GM12878 (cell line): ENCODE measurements around the gene TBX15.

Source experiments
- ATF2 ChIP-seq: IDR thresholded peaks from 2 replicates; pipeline ENCODE4 v1.6.1; 2012; ENCODE audit warnings: low read length, inconsistent platforms
- CTCF ChIP-seq, 3 experiments: IDR thresholded peaks in 2 of 3; conservative IDR thresholded peaks in 1 of 3; 2 replicates each; pipeline ENCODE4 v1.5.1; 2011; ENCODE audit warnings: low read depth in 3 of 3, low read length in 3 of 3, mild to moderate bottlenecking in 3 of 3, control low read depth in 2 of 3, moderate library complexity in 2 of 3, inconsistent platforms in 1 of 3, mixed read lengths in 1 of 3; ENCODE audit not compliant: control insufficient read depth in 2 of 3, insufficient read depth in 1 of 3; ENCODE audit errors: extremely low read depth in 1 of 3
- JUND ChIP-seq: IDR thresholded peaks from 2 replicates; pipeline ENCODE4 v1.6.1; 2012; ENCODE audit warnings: low read depth, mild to moderate bottlenecking, low read length, improper control_type of control experiment, moderate library complexity
- POLR2A ChIP-seq: IDR thresholded peaks from 2 replicates; pipeline ENCODE4 v1.6.1; 2011; ENCODE audit warnings: low read depth, mild to moderate bottlenecking, low read length
- RAD21 ChIP-seq: IDR thresholded peaks from 2 replicates; pipeline ENCODE4 v1.6.1; 2011; ENCODE audit warnings: mild to moderate bottlenecking, low read depth, low read length, moderate library complexity; ENCODE audit not compliant: insufficient read depth

GRCh38 chr1:118894836-118895235, 93.3 kb downstream of the TBX15 start:
- TF ChIP-seq JUND (no peak), ATF2 (no peak), CTCF (IDR thresholded peaks at IDR 0.05 in 2 of 3, conservative IDR thresholded peaks at IDR 0.05 in 1 of 3; ENCODE audit: control insufficient read depth in 2 of 3, extremely low read depth in 1 of 3, insufficient read depth in 1 of 3, low read depth in 3 of 3, low read length in 3 of 3) (no peak), POLR2A (no peak), RAD21 (no peak)
